Liver (tissue), 3 donors: Measurements from ENCODE around the gene NSMF.

ENCODE experiments used
- CTCF ChIP-seq: fragments of 150-350 bp; IDR thresholded peaks from 2 replicates; pipeline ENCODE4 v1.5.1; 2017; ENCODE audit warnings: improper control_type of control experiment, low read depth, low read length; ENCODE audit not compliant: missing input control
- GABPA ChIP-seq, 2 donors: IDR thresholded peaks in 1 of 2; conservative IDR thresholded peaks in 1 of 2; 2 replicates each; pipeline ENCODE4 v1.6.1; 2016; ENCODE audit warnings: antibody characterized with exemption in 2 of 2, mild to moderate bottlenecking in 1 of 2, moderate library complexity in 1 of 2
- RAD21 ChIP-seq, 2 donors: IDR thresholded peaks; 2 replicates each; pipeline ENCODE4 v1.6.1; 2016; ENCODE audit warnings: antibody characterized with exemption in 2 of 2, mild to moderate bottlenecking in 2 of 2
- TAF1 ChIP-seq: conservative IDR thresholded peaks from 2 replicates; pipeline ENCODE4 v1.6.1; 2016; ENCODE audit warnings: antibody characterized with exemption, mild to moderate bottlenecking
- donor health status: healthy.
- donor health status: healthy.

- TF ChIP-seq CTCF (no peak), TAF1 (no peak), RAD21 (IDR thresholded peaks at IDR 0.05) (no peak), GABPA (IDR thresholded peaks at IDR 0.05 in 1 of 2, conservative IDR thresholded peaks at IDR 0.05 in 1 of 2) (no peak)
These were observed 35.0 kb upstream of the NSMF start for GRCh38 chr9:137494104-137494544.
